ENCODE measurements around the gene FGA. TPM values are rescaled to one million over a fixed set of nuclear protein-coding genes. Genes with fewer than 3 reads are reported as not detected.

FGA gene
- total RNA-seq, 2 experiments from 2014 or later = not detected

DNA sequence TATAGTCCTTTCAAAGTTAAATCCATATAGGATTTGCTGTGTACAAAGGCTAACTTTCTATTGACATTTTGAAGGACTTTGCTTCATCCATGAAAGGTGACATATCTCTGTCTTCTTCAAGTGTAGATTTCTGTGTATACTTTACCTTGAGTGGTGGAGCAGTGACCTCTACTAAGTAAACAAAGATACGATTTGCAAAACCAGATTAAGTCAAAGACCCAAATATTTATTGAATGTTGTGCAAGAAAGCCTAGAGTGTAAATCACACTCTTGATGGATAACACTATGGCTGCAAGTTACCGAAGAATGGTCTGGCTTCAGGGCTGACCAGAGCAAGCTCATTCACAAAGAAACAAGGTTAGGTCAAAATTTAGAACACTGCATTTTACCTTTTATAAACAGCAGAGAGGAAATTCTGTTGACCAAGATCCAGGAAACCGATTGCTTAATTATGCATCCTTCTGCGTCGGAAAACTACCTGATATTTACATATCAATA, 27.3 kb upstream of the FGA start:
- intact Hi-C loops (cut with micrococcal nuclease) = loop anchor here (1.0 to 5.0 kb wide), 5 partner anchors 59 to 831 kb away; partner anchors contain the start of gene SFRP2
- peaks cover 10% of the 10 kb centered on the region for H3K4me1 Mint-ChIP-seq (ENCODE audit: low read depth)
- peaks cover 3% of the 10 kb centered on the region for H3K27me3 Mint-ChIP-seq (ENCODE audit: low read depth)
- CTCF ChIA-PET = interaction anchor here (1.4 to 10.8 kb wide), 6 partner anchors 12 to 67 kb away, joined by 5 to 190 read pairs (median 10); partner anchors contain the start of gene PLRG1
- DNase-seq = no peak
- H3K4me3 Mint-ChIP-seq = no peak overlapping the region
- no peaks in the 10 kb centered on the region for H3K36me3 Mint-ChIP-seq (ENCODE audit: low read depth)
- H3K9me3 Mint-ChIP-seq = no peaks in the 10 kb centered on the region
- H3K27ac Mint-ChIP-seq = no peak overlapping the region

DNA sequence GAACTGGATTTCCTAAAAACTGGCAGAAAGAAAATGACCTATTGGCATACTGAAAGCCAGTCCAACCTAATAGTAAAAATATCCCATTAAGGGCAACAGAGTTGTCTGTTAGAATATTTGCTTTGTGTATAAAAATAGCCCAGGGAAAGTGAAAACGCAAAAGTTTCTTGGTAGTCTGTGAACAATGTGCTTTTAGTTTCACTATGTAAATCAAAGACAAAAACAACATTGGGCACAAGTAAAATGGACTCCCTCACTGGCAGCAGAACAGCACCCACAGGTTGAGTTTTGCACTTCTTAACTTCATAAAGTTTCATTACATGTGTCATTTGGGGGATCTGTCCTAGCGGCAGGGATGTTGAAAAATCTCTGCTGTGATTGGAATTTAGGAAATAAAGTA, 26.2 kb upstream of the FGA start:
- DNase-seq = no peak
- Mint-ChIP-seq H3K27ac (no peak overlapping the region), H3K36me3 (ENCODE audit: low read depth) (no peaks in the 10 kb centered on the region), H3K4me1 (ENCODE audit: low read depth) (peaks cover 10% of the 10 kb centered on the region), H3K9me3 (no peaks in the 10 kb centered on the region), H3K4me3 (no peak overlapping the region), H3K27me3 (ENCODE audit: low read depth) (peaks cover 3% of the 10 kb centered on the region)
- CTCF ChIA-PET = interaction anchor here (0.9 to 1.0 kb wide), 2 partner anchors 58 to 64 kb away, joined by 4 read pairs; no protein-coding TSS in a partner anchor
- intact Hi-C loops (cut with micrococcal nuclease) = loop anchor here (5.0 kb wide), 2 partner anchors 269 to 829 kb away; partner anchors contain the start of gene SFRP2

DNA sequence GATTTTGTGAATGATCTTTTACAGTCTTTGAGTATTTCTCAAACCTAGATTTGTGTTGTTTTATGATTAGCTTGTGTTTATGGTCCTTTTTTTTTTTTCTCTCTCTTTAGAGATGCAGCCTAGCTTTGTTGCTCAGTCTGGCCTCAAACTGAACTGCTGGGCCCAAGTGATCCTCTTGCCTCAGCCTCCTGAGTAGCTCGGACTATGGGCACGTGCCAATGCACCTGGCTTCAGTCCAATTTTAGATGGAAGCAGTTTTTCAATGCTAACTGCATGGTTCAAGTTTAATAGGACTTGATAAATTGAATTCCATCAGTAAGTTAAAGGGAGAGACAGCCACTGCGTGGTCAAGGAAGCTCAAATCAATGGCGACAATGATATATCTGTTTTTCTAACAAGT, 25.7 kb upstream of the FGA start:
- Mint-ChIP-seq H3K27me3 (ENCODE audit: low read depth) (peaks cover 3% of the 10 kb centered on the region), H3K9me3 (no peaks in the 10 kb centered on the region), H3K4me3 (no peak overlapping the region), H3K36me3 (ENCODE audit: low read depth) (no peaks in the 10 kb centered on the region), H3K27ac (no peak overlapping the region), H3K4me1 (ENCODE audit: low read depth) (peaks cover 10% of the 10 kb centered on the region)
- CTCF ChIA-PET = interaction anchor here (0.6 to 1.0 kb wide), 3 partner anchors 11 to 64 kb away, joined by 3 to 4 read pairs (median 4); no protein-coding TSS in a partner anchor
- intact Hi-C loops (cut with micrococcal nuclease) = loop anchor here (5.0 kb wide), 2 partner anchors 269 to 829 kb away; partner anchors contain the start of gene SFRP2
- no peak for DNase-seq

DNA sequence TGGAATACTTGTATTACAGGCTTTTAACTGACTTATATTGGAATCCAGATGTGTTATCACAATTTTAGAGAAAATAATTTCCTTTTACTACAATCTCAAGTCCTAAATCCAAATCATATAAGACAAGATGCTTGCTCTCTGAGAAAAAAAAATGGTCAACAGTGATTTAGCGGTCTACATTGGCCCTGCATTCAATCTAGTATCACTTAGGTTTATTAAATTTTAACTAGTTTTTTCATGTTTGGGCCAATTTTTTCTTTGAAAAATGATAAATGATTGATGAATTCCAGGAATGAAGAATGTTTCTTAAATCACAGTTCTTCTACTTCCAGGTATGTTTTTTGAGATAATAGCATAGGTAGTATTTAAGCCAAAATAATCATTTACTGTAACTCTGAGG, 24.7 kb upstream of the FGA start:
- no peaks in the 10 kb centered on the region for H3K36me3 Mint-ChIP-seq (ENCODE audit: low read depth)
- intact Hi-C loops (cut with micrococcal nuclease) = loop anchor here (5.0 kb wide), 2 partner anchors 268 to 828 kb away; partner anchors contain the start of gene SFRP2
- CTCF ChIA-PET = interaction anchor here (3.1 kb wide), 1 partner anchor 63 kb away, joined by 10 read pairs; no protein-coding TSS in a partner anchor

DNA sequence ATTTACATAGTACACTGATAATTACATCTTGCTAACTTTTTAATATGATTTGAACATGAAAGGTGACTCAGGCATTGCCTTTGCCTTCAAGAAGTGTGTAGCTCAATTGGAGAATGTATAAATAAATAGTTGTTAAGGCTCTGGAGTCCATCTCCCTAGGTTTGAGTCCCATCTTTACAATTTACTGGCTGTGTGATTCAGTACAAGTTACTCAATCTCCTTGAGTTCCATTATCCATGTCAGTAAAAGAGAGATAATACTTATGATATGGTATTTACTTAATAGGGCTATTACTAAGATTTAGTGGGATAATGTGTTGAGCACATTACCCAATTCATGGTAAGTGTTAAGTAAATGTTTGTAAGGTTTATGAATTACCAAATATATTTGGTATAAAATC, 23.8 kb upstream of the FGA start:
- H3K4me1 Mint-ChIP-seq (ENCODE audit: low read depth) = peaks cover 10% of the 10 kb centered on the region
- no peak overlapping the region for H3K27ac Mint-ChIP-seq
- no peaks in the 10 kb centered on the region for H3K9me3 Mint-ChIP-seq
- CTCF ChIA-PET = interaction anchor here (3.1 kb wide), 1 partner anchor 62 kb away, joined by 10 read pairs; no protein-coding TSS in a partner anchor
- DNase-seq = no peak
- no peak overlapping the region for H3K4me3 Mint-ChIP-seq
- peaks cover 8% of the 10 kb centered on the region for H3K27me3 Mint-ChIP-seq (ENCODE audit: low read depth)
- no peaks in the 10 kb centered on the region for H3K36me3 Mint-ChIP-seq (ENCODE audit: low read depth)
- intact Hi-C loops (cut with micrococcal nuclease) = no loop called here

More for the DNA sequence above, 24.7 kb upstream of the FGA start:
- H3K9me3 Mint-ChIP-seq = no peaks in the 10 kb centered on the region
- H3K4me1 Mint-ChIP-seq (ENCODE audit: low read depth) = peaks cover 10% of the 10 kb centered on the region
- DNase-seq = no peak
- H3K27me3 Mint-ChIP-seq (ENCODE audit: low read depth) = peaks cover 6% of the 10 kb centered on the region
- H3K27ac Mint-ChIP-seq = no peak overlapping the region
- H3K4me3 Mint-ChIP-seq = no peak overlapping the region

DNA sequence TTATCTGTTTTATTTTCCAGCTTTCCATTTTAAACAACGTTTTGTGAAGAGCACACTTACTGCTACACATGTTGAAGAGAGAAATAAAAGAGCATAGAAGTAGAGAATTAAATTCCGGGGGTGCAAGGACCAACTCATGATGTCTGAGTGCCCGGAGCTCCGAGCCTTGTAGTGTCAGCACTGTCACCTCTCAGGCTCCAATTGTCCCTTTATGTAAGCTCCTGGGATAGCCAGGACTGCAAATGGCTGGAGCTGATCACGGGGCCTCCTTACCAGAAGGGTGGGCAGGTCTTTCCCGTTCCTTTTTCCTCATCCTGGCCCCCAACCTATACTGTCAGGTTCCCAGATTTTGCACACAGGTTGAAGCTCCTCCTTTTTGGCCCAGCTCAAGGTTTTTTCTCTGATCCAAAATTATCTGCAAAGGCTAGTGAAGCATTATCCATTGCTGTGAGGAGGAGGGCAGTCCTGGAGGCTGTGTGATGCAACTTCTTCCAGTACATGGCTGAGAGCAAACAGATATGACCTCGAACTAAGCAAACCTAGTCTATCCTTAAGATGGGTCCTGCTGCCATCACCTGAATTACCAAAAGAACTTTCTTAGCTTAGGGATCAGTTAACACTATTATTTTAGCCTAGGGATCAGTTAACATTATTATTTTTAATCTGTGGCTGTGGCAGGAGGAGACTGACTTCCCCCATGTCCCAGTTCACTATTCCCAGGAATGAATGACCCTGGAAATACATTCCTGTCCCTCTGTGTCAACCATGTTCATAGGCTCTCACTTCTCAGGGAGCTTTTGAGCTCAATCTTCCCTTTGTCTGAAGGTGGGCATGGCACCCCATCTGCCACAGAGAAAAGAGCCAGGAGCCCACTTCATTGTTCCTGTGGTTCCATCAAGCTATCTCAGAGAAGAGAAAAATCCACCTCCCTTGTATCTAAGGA, 22.2 kb upstream of the FGA start, which contains the start of gene FGG:
TSS of gene FGG (minus strand) at position 185 of the 943 bp plus-strand sequence. CDS start at position 138, 47 bp downstream.
- Mint-ChIP-seq H3K4me1 (ENCODE audit: low read depth) (peaks cover 10% of the 10 kb centered on the region), H3K27ac (no peak within 1 kb of the TSS), H3K4me3 (no peak within 1 kb of the TSS), H3K36me3 (ENCODE audit: low read depth) (no peaks in the 10 kb centered on the region), H3K27me3 (ENCODE audit: low read depth) (peaks cover 19% of the 10 kb centered on the region), H3K9me3 (no peaks in the 10 kb centered on the region)
- intact Hi-C loops (cut with micrococcal nuclease) = no loop called here
- DNase-seq = no peak
- CTCF ChIA-PET = interaction anchor here (1.1 to 3.1 kb wide), 4 partner anchors 22 to 61 kb away, joined by 3 to 10 read pairs (median 6); no protein-coding TSS in a partner anchor

DNA sequence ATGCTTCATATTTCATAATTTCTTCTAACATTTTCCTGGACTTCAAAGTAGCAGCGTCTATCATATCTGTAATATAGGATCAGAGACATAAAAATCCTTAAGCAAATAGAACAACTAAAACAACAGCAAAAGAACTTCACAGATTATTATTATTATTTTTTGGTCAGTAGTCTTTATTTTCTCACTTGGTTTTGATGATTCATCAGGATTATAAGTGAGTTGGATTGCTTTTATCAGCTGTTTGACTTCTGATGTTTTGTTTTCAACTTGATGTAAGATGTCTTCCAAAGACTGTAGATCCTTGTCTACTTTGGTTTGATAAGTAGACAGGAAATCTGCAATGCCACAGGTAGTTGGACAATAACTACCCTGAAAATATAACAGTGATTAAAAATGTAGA, 21.3 kb upstream of the FGA start:
- H3K27me3 Mint-ChIP-seq (ENCODE audit: low read depth) = peaks cover 19% of the 10 kb centered on the region
- CTCF ChIA-PET = interaction anchor here (1.1 kb wide), 1 partner anchor 21 kb away, joined by 3 read pairs; no protein-coding TSS in a partner anchor
- no peak overlapping the region for H3K4me3 Mint-ChIP-seq
- H3K4me1 Mint-ChIP-seq (ENCODE audit: low read depth) = peaks cover 6% of the 10 kb centered on the region
- intact Hi-C loops (cut with micrococcal nuclease) = no loop called here
- no peaks in the 10 kb centered on the region for H3K9me3 Mint-ChIP-seq
- H3K27ac Mint-ChIP-seq = no peak overlapping the region
- DNase-seq = no peak
- H3K36me3 Mint-ChIP-seq (ENCODE audit: low read depth) = no peaks in the 10 kb centered on the region

DNA sequence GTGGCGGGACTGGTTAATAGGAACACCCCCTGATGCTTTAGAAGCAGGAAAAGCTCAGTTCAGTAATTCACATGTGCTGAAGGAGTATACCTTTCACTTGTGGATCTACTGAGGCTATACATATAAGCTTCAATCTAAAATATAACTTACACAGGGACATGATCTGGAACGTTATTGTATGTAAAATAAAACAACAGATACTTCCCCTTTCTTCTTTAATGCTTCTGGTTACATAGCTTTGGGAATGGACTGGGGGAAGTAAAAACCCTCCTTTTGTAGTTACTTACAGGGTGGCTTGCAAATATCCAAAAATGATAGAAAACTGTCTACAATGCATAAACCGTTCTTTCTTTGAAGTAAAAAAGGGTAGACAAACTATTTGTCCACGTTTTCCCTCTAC, 20.0 kb upstream of the FGA start:
- Mint-ChIP-seq H3K4me1 (ENCODE audit: low read depth) (no peaks in the 10 kb centered on the region), H3K9me3 (no peaks in the 10 kb centered on the region), H3K36me3 (ENCODE audit: low read depth) (no peaks in the 10 kb centered on the region), H3K27me3 (ENCODE audit: low read depth) (peaks cover 19% of the 10 kb centered on the region), H3K4me3 (no peak overlapping the region), H3K27ac (no peak overlapping the region)
- CTCF ChIA-PET = interaction anchor here (0.8 to 0.9 kb wide), 2 partner anchors 11 to 61 kb away, joined by 3 read pairs; partner anchors contain the start of gene PLRG1
- intact Hi-C loops (cut with micrococcal nuclease) = no loop called here
- no peak for DNase-seq

DNA sequence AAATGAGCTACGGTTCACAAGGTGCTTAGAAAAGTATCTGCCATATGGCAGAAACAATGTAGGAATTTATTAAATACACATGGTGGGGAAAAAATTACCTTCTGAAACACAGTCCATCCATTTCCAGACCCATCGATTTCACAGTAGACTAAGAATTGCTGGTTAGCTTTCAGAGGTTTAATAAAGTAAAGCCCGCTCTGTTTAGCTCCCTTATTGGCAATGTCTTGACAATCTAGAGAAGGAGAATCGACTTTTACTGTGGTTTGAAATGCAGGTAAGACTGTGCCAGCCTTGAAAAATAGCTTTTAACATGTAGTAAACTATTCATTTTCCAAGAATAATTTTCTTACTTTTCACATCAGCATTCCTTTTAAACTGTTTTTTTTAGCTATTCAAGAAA, 19.0 kb upstream of the FGA start:
- H3K4me1 Mint-ChIP-seq (ENCODE audit: low read depth) = no peaks in the 10 kb centered on the region
- no peak overlapping the region for H3K27ac Mint-ChIP-seq
- H3K4me3 Mint-ChIP-seq = no peak overlapping the region
- CTCF ChIA-PET = interaction anchor here (0.9 kb wide), 1 partner anchor 12 kb away, joined by 3 read pairs; no protein-coding TSS in a partner anchor
- no peaks in the 10 kb centered on the region for H3K9me3 Mint-ChIP-seq
- intact Hi-C loops (cut with micrococcal nuclease) = no loop called here
- peaks cover 22% of the 10 kb centered on the region for H3K27me3 Mint-ChIP-seq (ENCODE audit: low read depth)
- DNase-seq = no peak
- no peaks in the 10 kb centered on the region for H3K36me3 Mint-ChIP-seq (ENCODE audit: low read depth)

DNA sequence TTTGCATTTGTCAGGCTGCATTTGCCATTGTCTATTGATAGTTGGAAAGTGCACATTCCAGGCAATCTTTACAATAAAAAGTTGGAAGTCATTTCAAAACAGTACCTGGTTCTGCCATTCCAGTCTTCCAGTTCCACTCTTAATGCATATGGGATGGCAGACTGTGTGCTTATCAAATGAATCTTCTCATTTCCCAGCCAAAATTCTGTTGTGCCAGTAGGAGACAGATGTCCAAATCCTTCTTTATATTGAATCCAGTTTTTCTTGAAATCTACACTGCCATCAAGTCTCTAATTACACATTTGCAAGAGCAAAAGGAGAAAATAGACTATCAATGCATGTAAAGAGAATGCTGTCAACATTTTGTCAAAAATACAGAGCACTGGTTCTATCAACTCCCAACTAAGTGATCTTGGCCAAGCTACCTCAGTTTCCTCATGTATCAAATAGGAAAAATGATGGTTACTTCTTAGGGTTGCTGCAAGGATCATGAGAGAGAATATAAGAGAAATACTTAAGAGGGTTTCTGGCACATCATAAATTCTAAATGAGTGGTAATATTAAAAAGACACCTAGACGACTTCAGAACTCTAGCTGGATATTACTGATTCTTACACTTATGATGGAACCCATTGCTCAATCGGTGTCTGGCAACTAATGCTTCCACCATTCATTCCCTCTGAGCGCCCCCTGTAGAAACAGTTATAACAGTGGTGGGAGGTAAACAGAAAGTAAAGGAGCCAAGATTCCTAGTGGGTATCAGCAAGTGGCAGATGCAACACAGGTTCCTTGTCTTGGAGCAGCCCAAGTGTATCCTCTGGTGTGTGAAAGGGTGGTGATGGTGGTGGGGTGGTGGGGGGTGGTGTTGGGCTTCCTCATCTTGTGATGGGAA, 18.1 kb upstream of the FGA start:
- Mint-ChIP-seq H3K4me1 (ENCODE audit: low read depth) (no peaks in the 10 kb centered on the region), H3K36me3 (ENCODE audit: low read depth) (no peaks in the 10 kb centered on the region), H3K27ac (no peak overlapping the region), H3K9me3 (no peaks in the 10 kb centered on the region), H3K4me3 (no peak overlapping the region), H3K27me3 (ENCODE audit: low read depth) (peaks cover 22% of the 10 kb centered on the region)
- DNase-seq = no peak
- intact Hi-C loops (cut with micrococcal nuclease) = no loop called here
- CTCF ChIA-PET = no interaction called here

DNA sequence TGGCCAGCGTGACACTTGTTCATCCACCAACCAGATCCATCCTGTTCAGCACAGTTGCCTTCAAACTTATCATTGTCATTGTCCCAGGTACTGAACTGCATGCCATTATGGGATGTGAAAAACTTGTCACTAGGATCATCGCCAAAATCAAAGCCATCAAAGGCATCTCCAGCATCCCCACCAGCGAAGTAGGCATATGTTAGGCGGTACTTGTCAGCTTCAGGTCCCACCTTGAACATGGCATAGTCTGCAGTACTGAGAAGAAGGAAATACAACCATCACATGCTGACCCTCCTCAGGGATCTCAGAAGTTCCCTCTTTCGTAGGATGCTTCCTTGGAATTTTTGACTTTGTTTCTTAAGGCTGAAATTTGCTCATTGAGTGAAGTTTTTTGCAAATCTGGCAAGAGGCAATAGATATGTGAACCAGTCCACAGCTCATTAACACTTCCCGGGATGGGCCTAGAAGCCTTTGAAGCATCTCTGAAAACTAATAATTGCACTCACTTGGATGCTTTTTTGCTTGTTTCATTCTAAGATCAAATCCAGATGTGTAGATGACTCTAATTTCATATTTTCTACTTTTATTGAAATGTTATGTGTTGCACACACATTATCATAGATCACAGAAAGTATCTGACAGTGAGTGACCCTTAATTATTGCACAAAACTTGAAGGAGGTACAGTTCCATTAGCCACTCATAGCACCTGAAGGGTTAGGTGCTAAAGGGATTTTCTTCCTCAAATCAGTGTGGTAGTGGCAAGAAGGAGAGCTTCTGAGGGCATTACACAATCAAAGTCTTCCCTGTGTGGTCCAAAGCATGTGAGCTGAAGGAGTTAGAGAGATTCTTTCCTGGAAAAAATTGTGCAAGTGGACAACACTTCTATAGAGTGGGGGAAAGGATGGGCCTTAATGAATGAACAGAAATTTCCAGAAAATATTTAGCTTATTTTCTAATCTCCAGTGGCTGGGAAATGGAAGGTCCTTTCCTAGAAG, 16.5 kb upstream of the FGA start:
- Mint-ChIP-seq H3K36me3 (ENCODE audit: low read depth) (no peaks in the 10 kb centered on the region), H3K4me1 (ENCODE audit: low read depth) (no peaks in the 10 kb centered on the region), H3K9me3 (no peaks in the 10 kb centered on the region), H3K27ac (no peak overlapping the region), H3K27me3 (ENCODE audit: low read depth) (peaks cover 23% of the 10 kb centered on the region), H3K4me3 (no peak overlapping the region)
- CTCF ChIA-PET = no interaction called here
- intact Hi-C loops (cut with micrococcal nuclease) = no loop called here
- DNase-seq = no peak
